Calu3 (cell line): ENCODE results near the gene SNRK. TPM values are rescaled to one million over a fixed set of nuclear protein-coding genes. Genes with fewer than 3 reads are reported as not detected.

Experiments used
- Bru-seq: library from RNA; stranded (reverse); fragments of 400-500 nt; gene quantifications from one replicate; lab custom pipeline; 2021; lab: Mats Ljungman, UMichigan
- BruChase-seq, 2 experiments: library from RNA; stranded (reverse); fragments of 400-500 nt; gene quantifications; one replicate each; lab custom pipeline; 2021; lab: Mats Ljungman, UMichigan
- BruUV-seq: library from RNA; stranded (reverse); fragments of 400-500 nt; replicated peaks from 2 replicates; lab custom pipeline; 2021; lab: Mats Ljungman, UMichigan
- CTCF ChIA-PET: fragments of 300-600 bp; sonication (Branson Sonifier 250); formaldehyde crosslinking; loops from one replicate; lab custom pipeline; 2022; ENCODE audit warnings: antibody characterized with exemption; lab: Charles Lee
- DNase-seq: peaks from one replicate; pipeline ENCODE4 v3.0.0; 2022
- H3K27ac Mint-ChIP-seq: one replicate; pipeline ENCODE4 v1.8.0; 2022; ENCODE audit warnings: mixed read lengths; ENCODE audit not compliant: unreplicated experiment
- H3K27me3 Mint-ChIP-seq: one replicate; pipeline ENCODE4 v1.8.0; 2022; ENCODE audit warnings: mixed read lengths; ENCODE audit not compliant: unreplicated experiment
- H3K36me3 Mint-ChIP-seq: one replicate; pipeline ENCODE4 v1.8.0; 2022; ENCODE audit warnings: mild to moderate bottlenecking, moderate library complexity, mixed read lengths; ENCODE audit not compliant: insufficient read depth, unreplicated experiment
- H3K4me1 Mint-ChIP-seq: one replicate; pipeline ENCODE4 v1.8.0; 2022; ENCODE audit warnings: mild to moderate bottlenecking, low read depth, mixed read lengths; ENCODE audit not compliant: unreplicated experiment
- H3K4me3 Mint-ChIP-seq: one replicate; pipeline ENCODE4 v1.8.0; 2022; ENCODE audit warnings: mild to moderate bottlenecking, low read depth, moderate library complexity, mixed read lengths; ENCODE audit not compliant: unreplicated experiment
- H3K9me3 Mint-ChIP-seq: one replicate; pipeline ENCODE4 v1.8.0; 2022; ENCODE audit warnings: low read depth, mixed read lengths; ENCODE audit not compliant: unreplicated experiment
- intact Hi-C: fragments of 100-400 bp; cut with micrococcal nuclease; formaldehyde crosslinking; loops from one replicate; pipeline ENCODE4 v1.10.0; 2022; ENCODE audit not compliant: unreplicated experiment
- long read RNA-seq: library from polyadenylated mRNA; stranded (forward); transcript quantifications from one replicate; pipeline ENCODE4 v2.0.0, GENCODE V29; 2022
- total RNA-seq: library from RNA; stranded (reverse); gene quantifications from 2 replicates; pipeline ENCODE4 v1.2.3, GENCODE V29; 2022
- TF ChIP-seq, protein P1 (sequence below): fragments of 200-600 bp; IDR thresholded peaks from one replicate; pipeline ENCODE4 v1.8.0; 2022; ENCODE audit warnings: antibody characterized with exemption; ENCODE audit not compliant: unreplicated experiment

The SNRK gene, protein sequence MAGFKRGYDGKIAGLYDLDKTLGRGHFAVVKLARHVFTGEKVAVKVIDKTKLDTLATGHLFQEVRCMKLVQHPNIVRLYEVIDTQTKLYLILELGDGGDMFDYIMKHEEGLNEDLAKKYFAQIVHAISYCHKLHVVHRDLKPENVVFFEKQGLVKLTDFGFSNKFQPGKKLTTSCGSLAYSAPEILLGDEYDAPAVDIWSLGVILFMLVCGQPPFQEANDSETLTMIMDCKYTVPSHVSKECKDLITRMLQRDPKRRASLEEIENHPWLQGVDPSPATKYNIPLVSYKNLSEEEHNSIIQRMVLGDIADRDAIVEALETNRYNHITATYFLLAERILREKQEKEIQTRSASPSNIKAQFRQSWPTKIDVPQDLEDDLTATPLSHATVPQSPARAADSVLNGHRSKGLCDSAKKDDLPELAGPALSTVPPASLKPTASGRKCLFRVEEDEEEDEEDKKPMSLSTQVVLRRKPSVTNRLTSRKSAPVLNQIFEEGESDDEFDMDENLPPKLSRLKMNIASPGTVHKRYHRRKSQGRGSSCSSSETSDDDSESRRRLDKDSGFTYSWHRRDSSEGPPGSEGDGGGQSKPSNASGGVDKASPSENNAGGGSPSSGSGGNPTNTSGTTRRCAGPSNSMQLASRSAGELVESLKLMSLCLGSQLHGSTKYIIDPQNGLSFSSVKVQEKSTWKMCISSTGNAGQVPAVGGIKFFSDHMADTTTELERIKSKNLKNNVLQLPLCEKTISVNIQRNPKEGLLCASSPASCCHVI
- 21.0 and 21.8 TPM in 2 replicates for total RNA-seq
- percentile 90 among the genes with signal in this experiment for Bru-seq, nascent RNA
- BruChase-seq, experiment 1, labeled RNA remaining after a 6-hour chase = percentile 63 among the genes with signal in this experiment
- BruChase-seq, experiment 2, labeled RNA remaining after a 2-hour chase = percentile 76 among the genes with signal in this experiment
- long read RNA-seq, full-length matches to known transcripts = 2 of 11 reads
- long read RNA-seq, partial matches to known transcripts = 5 of 11 reads
- long read RNA-seq, other reads (novel, unspliced or antisense) = 4 of 11 reads

DNA sequence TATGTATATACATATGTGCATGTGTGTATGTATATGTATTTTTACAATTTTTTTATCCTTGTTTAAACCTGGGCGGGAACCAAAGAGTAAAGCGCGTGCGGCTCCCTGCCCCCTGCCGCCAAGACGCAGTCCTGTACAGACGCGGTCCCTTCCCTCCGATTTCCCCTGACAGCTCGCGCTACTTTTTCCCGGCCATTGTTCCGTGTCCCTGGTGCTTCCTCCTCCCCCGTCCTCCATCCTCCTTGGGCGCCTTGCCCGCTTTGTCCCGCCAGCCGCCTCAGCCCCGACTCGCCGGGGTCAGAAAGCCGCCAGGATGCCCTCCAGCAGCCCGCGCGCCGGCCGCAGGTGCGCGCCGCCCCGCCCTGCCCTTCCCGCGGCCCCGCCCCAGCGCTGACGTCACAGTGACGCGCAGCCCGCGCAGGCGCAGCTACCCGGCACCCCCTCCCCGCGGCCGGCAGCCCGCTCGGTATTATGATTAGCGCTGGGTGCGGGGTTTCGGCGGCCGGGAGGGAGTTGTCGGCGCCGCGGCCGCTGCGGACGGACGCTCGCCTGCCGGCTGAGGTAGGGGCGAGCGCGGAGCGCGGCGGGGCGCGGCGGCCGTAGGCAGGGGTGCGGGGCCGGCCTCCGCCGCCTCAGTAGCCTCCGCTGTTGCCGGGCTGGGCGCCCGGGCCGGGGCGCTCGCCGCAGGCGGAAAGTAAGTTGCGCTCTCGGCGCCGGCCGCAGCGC is at the start of gene SNRK:
TSS of gene SNRK (plus strand) at position 426 of the 726 bp plus-strand sequence. CDS start 16,664 bp downstream, outside the sequence.
- Mint-ChIP-seq H3K4me3 (peak within 1 kb of the TSS; percentile 77), H3K27me3 (no peaks in the 10 kb centered on the region), H3K27ac (peak within 1 kb of the TSS; percentile 89), H3K9me3 (no peaks in the 10 kb centered on the region), H3K36me3 (peaks cover 15% of the 10 kb centered on the region), H3K4me1 (peaks cover 30% of the 10 kb centered on the region)
- TF ChIP-seq, protein P1, sequence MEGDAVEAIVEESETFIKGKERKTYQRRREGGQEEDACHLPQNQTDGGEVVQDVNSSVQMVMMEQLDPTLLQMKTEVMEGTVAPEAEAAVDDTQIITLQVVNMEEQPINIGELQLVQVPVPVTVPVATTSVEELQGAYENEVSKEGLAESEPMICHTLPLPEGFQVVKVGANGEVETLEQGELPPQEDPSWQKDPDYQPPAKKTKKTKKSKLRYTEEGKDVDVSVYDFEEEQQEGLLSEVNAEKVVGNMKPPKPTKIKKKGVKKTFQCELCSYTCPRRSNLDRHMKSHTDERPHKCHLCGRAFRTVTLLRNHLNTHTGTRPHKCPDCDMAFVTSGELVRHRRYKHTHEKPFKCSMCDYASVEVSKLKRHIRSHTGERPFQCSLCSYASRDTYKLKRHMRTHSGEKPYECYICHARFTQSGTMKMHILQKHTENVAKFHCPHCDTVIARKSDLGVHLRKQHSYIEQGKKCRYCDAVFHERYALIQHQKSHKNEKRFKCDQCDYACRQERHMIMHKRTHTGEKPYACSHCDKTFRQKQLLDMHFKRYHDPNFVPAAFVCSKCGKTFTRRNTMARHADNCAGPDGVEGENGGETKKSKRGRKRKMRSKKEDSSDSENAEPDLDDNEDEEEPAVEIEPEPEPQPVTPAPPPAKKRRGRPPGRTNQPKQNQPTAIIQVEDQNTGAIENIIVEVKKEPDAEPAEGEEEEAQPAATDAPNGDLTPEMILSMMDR = no peak
- DNase-seq = peak; percentile 95
- CTCF ChIA-PET = interaction anchor here (0.6 to 1.8 kb wide), 4 partner anchors 9 to 324 kb away, joined by 3 to 4 read pairs (median 4); no protein-coding TSS in a partner anchor
- intact Hi-C loops = loop anchor here (5.0 kb wide), 1 partner anchor 124 kb away; no protein-coding TSS in a partner anchor
- BruUV-seq = no TSS peak

DNA sequence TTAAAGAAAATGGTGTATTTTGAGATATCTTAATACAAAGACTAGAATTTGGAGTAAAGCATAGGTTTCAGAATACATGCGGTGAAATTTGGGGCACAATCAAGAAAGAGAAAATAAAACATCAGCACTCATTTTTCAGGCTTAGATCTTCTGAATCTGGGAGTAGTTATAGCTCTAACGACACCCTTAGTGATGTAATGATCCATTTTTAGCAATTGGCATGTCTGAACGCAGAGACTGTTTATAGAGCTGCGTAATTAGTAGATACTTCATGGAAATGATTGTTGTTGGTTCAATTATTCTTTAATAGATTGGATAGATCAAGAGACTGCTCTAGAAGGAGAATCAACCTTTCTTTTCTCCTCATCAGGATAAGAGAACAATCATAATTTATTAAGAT is 47.5 kb upstream of the SNRK start:
- no peak overlapping the region for H3K27ac Mint-ChIP-seq
- H3K4me3 Mint-ChIP-seq = no peak overlapping the region
- H3K27me3 Mint-ChIP-seq = no peaks in the 10 kb centered on the region
- no peaks in the 10 kb centered on the region for H3K36me3 Mint-ChIP-seq
- TF ChIP-seq, protein P1 = no peak
- H3K4me1 Mint-ChIP-seq = peaks cover 6% of the 10 kb centered on the region
- no peaks in the 10 kb centered on the region for H3K9me3 Mint-ChIP-seq
- no peak for DNase-seq
- no TSS peak for BruUV-seq
- CTCF ChIA-PET = no interaction called here
- intact Hi-C loops = no loop called here

DNA sequence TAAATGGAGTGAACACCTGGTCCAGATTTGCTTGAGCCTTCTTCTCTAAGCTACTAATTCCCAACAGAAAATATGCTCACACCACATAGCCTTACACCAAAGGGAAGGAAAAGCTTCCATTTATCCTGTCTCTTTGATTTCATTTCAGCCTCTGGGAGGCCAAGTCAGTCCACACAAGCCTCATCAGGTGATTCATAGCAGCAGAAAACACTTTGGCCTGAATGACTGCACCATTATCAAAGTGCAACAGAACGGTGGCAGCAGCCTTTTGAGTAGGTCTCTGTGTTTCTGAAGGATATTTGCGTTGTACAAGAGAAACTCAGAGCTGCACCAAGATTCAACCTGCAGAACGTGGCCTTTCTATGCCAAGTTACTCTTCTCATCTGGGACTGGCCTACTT is 46.6 kb upstream of the SNRK start:
- BruUV-seq = no TSS peak
- DNase-seq = no peak
- Mint-ChIP-seq H3K36me3 (no peaks in the 10 kb centered on the region), H3K27ac (no peak overlapping the region), H3K27me3 (no peaks in the 10 kb centered on the region), H3K4me1 (peaks cover 6% of the 10 kb centered on the region), H3K9me3 (no peaks in the 10 kb centered on the region), H3K4me3 (no peak overlapping the region)
- TF ChIP-seq, protein P1 = no peak
- CTCF ChIA-PET = no interaction called here
- intact Hi-C loops = no loop called here
